CD4-positive, alpha-beta T cell treated with Interferon alpha-2 for 1 hour (primary cell): ENCODE results near the gene KRTAP22-2.

ENCODE experiments used
- DNase-seq, 2 donors: peaks; one replicate each; pipeline ENCODE4 v3.0.0-alpha.2; 2020 to 2022

The KRTAP22-2 gene

GRCh38 chr21:30590297-30590696, at the start of gene KRTAP22-2:
Gene KRTAP22-2 (minus strand): TSS chr21:30590397.
- DNase-seq: no peak

- no peak for DNase-seq
These were observed 48.5 kb upstream of the KRTAP22-2 start for GRCh38 chr21:30638686-30639085.

- DNase-seq: no peak
These were observed 44.7 kb upstream of the KRTAP22-2 start, which contains the start of gene KRTAP20-2 for GRCh38 chr21:30634906-30635305. Gene KRTAP20-2 (plus strand): TSS chr21:30635206. CDS start chr21:30635264, 58 bp downstream.

GRCh38 chr21:30629200-30629599, 39.0 kb upstream of the KRTAP22-2 start:
- no peak for DNase-seq

DNA sequence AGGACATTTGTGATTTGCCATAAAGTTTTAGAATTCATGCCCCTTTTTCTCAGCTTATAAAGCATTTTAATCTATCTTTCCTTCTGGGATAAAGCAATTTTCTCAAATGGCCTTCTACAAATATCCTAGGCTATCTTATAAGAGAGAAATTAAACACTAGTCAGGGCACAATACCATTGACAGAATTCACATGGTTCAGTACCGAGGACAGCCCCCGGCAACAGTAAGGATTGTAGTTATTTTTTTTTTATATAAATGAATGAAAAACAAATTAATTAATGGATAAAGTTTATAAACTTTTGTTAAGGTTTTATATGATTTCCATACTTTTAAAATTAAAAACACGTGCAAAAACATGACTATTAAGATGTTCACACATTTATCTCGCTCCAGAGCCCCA, 37.9 kb upstream of the KRTAP22-2 start:
- no peak for DNase-seq

DNA sequence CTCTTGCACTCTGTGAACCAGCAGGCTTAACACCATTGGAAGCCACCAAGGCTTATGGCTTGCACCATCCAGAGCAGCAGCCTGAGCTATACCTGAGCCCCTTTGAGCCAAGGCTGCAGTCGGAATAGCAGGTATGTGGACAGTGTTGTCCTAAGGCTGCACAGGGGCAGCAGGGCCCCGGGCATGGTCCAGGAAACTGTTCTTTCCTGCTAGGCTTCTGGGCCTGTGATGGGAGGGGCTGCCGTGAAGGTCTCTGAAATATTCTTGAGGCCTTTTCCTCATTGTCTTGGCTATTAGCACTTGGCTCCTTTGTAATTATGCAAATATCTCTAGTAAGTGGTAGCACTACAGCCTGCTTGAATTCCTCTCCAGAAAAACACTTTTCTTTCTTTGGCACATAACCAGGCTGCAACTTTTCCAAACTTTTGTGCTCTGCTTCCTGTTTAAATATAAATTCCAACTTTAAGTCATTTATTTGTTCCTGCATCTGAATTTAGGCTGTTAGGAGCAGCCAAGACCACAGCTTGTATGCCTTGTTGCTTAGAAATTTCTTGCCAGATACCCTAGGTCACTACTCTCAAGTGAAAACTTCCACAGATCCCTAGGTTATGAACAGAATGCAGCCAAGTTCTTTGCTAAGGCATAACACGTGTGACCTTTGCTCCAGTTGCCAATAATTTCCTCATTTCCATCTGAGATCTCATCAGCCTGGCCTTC, 35.4 kb upstream of the KRTAP22-2 start:
- no peak for DNase-seq

- DNase-seq: no peak
These were observed 33.2 kb upstream of the KRTAP22-2 start for GRCh38 chr21:30623362-30623761.

- DNase-seq: no peak
These were observed 30.3 kb upstream of the KRTAP22-2 start, which contains the start of gene KRTAP20-4 for GRCh38 chr21:30620522-30620921. Gene KRTAP20-4 (plus strand): TSS chr21:30620627.

- DNase-seq: no peak
These were observed 29.9 kb upstream of the KRTAP22-2 start for GRCh38 chr21:30620080-30620479.

DNA sequence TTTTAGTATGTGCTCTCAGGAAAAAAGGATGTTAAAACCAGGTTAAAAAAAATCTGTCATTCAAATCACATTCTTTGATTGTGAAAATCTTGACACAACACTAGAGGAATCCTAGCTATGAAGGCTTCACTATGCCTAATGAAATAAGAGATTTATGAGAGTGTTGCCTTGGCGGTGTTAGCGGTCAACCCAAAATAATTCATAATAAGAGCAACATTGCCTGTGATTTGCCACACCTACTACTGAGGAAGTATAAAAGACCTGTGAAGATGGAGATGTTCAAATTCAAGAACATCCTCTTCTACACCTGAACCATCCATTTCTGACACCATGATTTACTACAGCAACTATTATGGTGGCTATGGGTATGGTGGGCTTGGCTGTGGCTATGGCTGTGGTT, 25.9 kb upstream of the KRTAP22-2 start, which contains the start of gene KRTAP20-1:
TSS of gene KRTAP20-1 (plus strand) at position 301 of the 400 bp plus-strand sequence. CDS start at position 331, 30 bp downstream.
- DNase-seq: no peak

GRCh38 chr21:30615199-30615598, 25.0 kb upstream of the KRTAP22-2 start:
- no peak for DNase-seq

- DNase-seq: no peak
These were observed 23.6 kb upstream of the KRTAP22-2 start, which contains the start of gene KRTAP6-1 for GRCh38 chr21:30613836-30614235. Gene KRTAP6-1 (minus strand): TSS chr21:30613930. CDS start chr21:30613904, 26 bp downstream.

DNA sequence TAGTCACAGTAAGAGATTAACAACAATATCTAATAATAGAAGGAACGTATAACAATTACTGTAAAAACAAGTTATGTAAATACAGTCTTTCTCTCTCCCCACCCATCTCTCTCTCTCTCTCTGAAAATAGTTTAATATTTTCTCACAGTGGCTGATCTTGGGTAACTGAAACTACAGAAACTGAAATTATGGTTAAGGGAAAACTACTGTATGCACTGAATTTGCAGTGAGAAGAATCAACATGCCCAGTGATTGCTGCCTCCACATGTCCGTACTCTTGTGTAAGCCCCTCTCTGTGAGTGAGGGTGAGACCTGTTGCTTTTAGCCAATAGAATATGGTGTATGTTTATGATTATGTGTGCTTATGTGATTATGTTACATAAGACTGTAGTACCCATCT, 21.9 kb upstream of the KRTAP22-2 start:
- no peak for DNase-seq

GRCh38 chr21:30605968-30606367, 15.8 kb upstream of the KRTAP22-2 start:
- DNase-seq: no peak

DNA sequence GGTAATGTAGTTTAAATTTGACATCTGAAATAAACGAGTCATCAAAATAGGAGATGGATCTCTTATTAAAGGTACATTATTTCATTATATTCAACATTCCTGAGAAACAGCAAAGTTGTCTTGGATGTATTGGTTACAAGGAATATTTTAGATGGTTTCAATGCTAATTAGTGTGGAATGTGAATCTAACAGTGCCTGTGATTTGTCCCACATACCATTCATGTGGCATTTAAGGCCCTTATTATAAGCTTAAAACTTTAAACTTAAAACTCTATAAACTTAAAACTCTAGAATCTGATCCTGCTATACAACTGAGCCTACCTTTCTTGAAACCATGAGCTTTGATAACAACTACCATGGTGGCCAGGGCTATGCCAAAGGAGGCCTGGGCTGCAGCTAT, 10.6 kb upstream of the KRTAP22-2 start, which contains the start of gene KRTAP22-1:
TSS of gene KRTAP22-1 (plus strand) at position 301 of the 400 bp plus-strand sequence.
- no peak for DNase-seq

- DNase-seq: no peak
These were observed 8.6 kb upstream of the KRTAP22-2 start, which contains the start of gene KRTAP6-2 for GRCh38 chr21:30598802-30599201. Gene KRTAP6-2 (minus strand): TSS chr21:30598902. CDS start chr21:30598874, 28 bp downstream.

- DNase-seq: no peak
These were observed 1.9 kb upstream of the KRTAP22-2 start, which contains the start of gene KRTAP6-3 for GRCh38 chr21:30592140-30592539. Gene KRTAP6-3 (plus strand): TSS chr21:30592440. CDS start chr21:30592446, 6 bp downstream.

- no peak for DNase-seq
These were observed 7.3 kb downstream of the KRTAP22-2 start for GRCh38 chr21:30582870-30583269.

- no peak for DNase-seq
These were observed 10.1 kb downstream of the KRTAP22-2 start for GRCh38 chr21:30580132-30580531.

DNA sequence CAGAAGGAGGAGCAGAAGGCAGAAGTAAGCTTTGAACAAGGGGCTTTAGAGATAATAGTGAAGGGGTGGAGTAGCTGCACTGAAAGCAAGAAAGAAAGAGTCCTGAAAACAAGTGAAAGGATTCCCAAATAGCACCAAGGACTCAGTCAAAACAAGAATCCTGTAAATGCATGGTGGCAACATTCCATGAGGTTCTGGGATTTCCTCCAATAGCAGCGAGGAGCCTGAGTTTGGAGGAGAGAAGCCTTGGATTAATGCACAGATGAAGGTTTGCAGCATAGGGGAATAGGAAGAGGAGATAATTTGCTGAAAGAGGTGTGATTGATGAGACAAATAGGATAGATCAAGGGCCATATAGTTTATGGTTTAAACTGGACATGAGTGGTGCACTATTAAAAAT, 10.9 kb downstream of the KRTAP22-2 start:
- DNase-seq: no peak

DNA sequence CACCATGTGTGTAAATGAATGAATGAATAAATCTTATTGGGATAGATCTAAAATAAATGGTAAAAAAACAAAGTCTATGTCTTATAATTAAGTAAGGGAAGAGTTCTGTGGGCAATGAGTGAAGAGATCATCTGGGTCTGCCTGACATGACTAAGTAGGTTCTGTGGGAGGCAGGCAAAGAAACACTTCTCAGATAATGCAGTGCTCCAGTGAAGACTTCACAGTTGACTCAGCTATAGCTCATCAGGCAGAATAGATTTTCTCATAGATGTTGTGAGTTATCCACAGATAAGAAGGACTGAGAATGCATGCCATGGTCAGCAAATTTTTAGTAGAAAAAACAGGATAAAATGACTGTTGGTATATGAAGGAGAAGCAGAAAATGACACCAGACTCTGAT, 12.4 kb downstream of the KRTAP22-2 start:
- DNase-seq: no peak

GRCh38 chr21:30567617-30568016, 22.6 kb downstream of the KRTAP22-2 start:
- no peak for DNase-seq

DNA sequence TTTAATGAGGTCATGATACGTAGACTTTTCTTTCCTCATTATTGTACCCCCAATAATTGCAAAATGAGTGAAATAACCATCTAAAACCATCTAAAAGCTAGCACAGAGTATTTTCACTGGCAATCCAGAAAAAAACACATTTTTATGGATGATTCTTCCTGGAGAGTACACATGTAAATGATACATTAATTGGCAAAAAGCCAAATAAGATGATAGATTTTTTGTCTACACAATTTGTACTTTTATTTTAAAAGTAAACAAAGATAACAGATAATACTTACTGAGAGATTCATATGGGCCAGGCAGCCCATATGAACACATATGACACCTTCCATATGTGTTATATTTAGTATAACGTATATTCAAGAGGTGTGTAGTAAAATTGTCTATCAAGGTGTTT, 26.6 kb downstream of the KRTAP22-2 start:
- DNase-seq: no peak

DNA sequence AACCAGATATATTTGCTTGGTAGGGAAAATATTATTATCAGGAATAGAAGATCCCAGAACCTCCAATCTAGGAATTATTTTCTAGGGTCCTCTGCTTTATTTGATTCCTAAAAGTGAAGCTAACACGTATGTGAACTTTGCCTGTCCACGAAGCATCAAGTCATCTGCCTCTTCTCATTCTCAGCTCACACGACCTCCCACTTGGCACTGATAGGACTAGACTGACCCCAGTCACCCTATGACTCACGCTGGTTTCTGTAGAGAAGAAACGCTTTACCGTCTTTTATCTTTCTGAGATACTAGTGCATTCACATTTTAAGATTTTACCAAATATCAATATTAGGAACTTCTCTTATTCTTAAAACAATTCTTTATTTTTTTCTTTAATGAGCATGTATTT, 27.1 kb downstream of the KRTAP22-2 start:
- no peak for DNase-seq
